NCI-H774 (cell line): Measurements from ENCODE around the gene ATP11B.
"Not testable (repeated sequence)": the region's sequence is repeated elsewhere in the genome, so short reads cannot be mapped to it uniquely, and the experiment has no call there.

Source experiments
- DNase-seq: peaks from one replicate; lab custom pipeline; 2025; lab: John Stamatoyannopoulos, UW

Gene ATP11B

DNA sequence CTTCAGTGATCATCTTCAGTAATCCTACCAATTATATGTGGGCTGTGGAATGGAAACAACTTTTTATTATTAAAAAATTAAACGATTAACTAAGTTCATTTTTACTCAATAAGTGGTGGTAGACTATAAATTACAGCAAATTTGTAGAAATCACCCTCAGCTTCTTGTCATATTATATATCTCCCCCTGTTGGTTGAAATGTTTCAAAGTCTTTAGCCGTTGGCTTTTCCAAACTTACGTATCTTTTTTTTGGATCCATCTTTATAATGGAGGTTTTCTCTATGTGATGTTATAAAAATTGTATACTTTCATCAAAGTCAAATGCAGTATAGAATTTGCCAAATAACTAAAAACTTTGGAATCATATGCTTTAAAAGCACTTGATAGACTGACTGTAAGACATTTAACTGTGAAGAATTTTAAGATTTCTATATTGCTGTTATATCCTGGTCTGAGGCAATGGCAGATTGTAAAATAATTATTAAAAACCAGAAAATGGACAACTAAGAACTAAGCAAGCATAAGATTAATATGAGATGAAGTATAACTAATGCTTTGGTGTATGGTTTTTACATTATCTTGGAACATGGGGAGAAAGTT is 44.7 kb downstream of the ATP11B start:
- no peak for DNase-seq

DNA sequence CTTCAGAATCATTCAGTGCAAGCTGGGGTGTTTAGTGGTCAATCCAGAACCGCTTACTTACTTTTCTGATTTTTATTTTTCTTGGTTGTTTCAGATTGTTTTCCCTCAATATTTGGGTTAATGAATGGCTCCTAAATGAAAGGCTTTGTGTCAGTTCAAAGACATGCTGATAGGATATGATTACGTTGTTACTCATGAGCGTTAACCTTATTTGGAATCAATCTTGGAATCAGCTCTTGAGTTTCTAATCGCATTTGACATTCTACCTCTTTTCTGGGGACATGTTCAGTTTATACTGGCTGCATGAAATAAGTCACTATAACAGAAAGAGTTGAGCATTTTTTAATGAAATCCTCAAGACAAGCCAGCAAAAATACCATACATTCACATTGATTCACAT is 50.2 kb downstream of the ATP11B start:
- no peak for DNase-seq

DNA sequence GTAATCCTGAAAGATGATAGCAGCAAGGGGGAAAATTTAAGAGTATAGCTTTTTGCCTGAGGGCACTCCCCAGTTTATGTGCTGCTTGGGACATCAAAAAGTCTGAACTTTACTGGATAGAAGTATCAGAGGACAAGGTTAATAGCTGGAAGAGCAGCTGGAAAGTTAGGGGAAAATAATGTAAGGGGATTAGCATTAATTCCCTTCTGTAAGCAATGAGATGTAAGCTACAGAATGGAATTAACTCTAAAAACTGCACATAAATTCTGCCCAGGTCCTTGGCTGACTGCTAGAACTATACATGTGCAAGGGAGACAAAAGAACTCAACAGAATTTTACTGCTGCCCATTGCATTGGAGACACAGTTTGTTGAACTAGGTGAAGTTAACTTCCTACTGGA is 55.6 kb downstream of the ATP11B start:
- DNase-seq = no peak

DNA sequence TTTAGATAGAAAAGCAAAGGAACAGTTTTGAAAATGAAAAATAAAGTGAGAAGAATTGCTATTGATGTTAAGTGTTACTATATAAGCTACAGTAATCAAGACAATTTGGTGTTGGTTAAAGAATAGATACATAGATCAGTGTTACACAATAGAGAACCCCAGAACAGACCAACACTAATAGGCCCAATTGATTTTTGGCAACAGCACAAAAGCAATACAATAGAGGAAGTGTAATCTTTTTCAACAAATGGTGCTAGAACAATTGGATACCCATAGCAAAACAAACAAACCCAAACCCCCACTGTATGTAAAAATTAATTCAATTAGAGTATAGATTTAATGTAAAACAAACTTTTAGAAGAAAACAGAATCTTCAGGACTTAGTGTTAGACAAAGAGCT is 61.8 kb downstream of the ATP11B start:
- DNase-seq = no peak

DNA sequence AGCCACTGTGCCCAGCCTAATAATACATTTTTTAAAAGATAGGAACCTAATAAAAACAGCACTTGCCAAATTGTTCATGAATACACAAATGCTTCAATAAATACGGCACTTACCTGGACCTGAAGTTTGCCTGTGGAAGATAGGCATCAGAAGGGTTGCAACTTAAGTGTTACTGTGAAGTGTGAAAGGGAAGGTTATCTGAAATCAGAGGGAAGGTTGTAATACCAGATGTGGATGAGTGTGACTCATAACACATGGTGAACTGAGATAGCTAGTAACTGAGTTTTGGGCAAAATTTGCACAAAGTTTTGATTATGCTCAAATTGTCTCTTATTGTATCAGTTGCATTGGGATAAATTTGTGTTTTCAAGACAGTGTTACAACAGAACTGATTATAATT is 68.0 kb downstream of the ATP11B start:
- no peak for DNase-seq

DNA sequence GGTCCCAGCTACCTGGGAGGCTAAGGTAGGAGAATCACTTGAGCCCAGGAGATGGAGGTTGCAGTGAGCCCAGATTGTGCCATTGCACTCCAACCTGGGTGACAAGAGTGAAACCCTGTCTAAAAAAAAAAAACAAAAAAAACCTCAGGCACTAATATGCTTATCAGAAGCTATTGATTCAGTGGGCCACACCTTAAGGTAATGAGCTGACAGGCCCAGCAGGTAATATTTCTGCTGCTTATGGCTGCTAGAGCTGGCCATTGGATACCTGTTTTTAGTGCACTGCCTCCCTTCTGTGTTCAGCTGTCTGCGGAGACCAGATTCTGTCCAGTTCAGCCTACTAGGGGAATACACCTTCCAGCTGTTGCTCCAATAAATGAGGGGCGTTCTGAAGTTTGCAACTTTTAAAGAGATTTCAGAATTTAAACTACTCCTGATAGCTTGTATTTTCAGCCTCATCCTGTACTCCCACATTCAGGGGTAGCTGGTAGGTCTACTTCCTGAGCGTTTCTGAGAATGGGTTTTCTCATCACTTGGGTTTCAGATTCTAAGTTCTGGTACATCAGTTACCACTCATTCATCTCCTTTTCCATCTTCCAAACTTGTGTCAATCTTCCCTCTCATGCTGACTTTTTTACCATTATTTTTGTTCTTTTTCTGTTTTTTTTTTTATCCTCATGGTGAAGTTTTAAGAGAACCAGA is 69.0 kb downstream of the ATP11B start:
- DNase-seq = no peak

DNA sequence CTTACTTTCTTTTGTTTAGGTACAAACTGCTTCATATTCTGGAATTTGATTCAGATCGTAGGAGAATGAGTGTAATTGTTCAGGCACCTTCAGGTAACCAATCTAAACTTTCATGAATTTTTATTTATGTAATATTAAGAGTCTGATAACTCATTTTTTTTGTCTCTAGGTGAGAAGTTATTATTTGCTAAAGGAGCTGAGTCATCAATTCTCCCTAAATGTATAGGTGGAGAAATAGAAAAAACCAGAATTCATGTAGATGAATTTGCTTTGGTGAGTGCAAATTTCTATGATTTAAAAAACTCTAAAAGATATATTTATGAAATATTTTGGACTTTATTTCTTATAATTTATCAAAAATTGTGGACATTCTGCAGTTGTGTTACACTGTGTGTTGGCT is 75.8 kb downstream of the ATP11B start:
- no peak for DNase-seq

DNA sequence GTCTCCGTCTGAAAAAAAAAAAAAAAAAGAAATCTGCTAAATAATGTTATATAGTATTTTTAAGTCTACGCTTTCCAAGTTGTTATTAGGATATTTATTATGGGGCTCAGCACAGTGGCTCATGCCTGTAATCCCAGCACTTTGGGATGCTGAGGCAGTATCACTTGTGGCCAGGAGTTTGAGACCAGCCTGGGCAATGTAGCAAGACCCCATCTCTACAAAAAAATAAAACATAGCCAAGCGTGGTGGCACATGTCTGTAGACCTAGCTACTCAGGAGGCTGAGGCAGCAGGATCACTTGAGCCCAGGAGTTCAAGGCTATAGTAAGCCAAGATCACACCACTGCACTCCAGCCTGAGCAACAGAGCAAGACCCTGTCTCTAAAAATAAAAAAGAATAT is 77.6 kb downstream of the ATP11B start:
- DNase-seq = not testable (repeated sequence)

DNA sequence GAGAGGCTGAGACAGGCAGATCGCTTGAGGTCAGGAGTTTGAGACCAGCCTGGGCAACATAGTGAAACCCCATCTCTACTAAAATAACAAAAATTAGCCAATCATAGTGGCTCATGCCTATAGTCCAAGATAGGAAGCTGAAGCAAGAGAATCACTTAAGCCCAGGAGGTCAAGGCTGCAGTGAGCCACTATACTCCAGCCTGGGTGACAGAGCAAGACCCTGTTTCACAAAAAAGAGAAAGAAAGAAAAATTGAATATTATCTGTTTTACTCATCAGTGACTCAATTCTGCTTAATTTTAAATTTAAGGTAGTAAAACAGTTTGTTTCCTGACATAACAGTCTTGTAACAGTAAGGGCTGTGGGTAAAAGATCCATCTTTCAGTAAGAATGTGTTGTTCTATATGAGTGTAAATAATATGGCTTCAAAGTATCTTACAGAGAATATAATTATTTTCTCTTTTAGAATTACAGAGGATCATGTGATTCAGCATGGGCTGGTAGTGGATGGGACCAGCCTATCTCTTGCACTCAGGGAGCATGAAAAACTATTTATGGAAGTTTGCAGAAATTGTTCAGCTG is 85.8 kb downstream of the ATP11B start:
- DNase-seq = no peak

DNA sequence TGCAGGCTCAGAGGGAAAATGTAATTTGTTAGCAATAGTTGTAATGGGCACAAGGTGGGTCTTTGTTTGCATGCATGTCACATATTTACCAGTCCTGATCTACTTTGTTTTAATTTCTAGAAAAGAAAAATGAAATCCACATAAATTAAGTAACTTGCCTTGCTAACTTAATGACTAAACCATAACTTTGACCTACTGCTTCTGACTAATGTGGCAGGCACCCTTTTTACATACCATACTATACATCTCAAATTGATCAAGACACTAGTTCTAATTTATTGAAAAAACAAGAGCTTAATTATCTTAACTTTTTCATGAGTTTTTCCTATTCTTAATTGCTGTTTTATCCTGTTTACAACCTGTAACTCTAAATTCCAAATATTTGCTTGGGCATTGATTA is 93.2 kb downstream of the ATP11B start:
- no peak for DNase-seq

DNA sequence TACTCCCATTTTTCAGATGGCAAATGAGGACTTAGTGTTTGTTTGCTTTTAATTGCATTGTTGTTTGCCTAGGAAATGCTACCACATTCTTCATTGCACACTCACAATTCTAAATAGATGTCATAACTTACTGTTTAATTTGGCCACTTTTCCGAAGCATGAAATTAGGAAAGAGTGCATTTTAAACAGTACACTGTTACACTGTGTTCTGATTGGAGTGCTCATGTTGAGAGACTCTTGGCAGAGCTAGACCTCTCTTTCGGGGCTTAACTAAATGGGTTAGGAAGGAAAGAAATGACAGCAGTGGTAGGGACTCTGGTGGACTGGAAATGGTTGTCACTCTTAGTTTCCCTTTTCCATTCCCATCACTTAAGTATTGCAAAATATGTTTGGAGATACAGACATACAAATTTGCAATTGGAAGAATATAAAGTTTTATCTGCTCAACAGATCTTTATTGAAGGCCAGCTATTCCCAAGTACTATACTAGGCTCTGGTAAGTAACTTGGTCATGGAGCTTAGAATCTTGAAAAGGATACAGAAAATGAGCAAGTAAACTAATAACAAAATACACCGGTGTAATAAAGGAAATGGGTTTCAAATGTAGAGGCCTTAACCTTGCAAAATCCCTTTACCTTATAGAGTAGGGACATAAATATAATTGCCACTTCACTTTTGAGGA is 96.8 kb downstream of the ATP11B start:
- DNase-seq = no peak

DNA sequence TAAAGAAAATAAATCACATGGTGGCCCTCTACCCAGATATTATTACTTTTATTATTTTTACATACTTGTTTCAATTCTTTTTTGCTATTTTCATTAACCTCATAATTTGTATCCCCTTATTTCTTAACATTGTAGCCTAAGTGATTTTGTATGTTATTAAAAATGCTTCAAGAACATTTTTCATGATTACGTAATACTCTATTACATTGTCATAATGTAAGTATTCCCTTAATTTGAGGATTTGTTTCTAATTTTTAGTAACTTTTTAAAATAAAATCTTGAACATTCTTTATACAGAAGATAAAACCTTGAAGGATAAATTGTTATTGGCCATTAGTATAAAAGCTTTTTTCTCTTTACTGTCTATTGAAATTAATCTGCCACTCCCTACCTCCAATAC is 98.1 kb downstream of the ATP11B start:
- DNase-seq = no peak

DNA sequence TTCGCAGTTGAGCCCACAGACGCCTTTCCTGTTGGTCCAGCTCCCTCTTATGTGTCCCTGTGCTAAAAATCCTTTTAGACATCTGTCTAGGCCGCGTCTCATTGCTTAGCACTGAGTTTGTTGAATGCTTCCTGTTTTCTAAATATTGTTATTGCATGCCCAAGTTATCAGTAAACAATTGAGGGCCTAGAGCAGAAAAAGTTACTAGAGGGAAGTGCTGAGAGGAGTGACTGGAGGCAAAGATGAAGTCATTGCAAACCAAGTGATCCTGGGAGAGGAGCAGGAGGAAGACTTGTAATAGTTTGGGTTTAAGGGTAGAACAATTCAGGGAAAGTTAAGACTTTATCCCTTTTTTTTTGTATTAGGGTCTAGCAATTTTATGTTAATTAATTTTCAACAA is 98.9 kb downstream of the ATP11B start:
- no peak for DNase-seq

DNA sequence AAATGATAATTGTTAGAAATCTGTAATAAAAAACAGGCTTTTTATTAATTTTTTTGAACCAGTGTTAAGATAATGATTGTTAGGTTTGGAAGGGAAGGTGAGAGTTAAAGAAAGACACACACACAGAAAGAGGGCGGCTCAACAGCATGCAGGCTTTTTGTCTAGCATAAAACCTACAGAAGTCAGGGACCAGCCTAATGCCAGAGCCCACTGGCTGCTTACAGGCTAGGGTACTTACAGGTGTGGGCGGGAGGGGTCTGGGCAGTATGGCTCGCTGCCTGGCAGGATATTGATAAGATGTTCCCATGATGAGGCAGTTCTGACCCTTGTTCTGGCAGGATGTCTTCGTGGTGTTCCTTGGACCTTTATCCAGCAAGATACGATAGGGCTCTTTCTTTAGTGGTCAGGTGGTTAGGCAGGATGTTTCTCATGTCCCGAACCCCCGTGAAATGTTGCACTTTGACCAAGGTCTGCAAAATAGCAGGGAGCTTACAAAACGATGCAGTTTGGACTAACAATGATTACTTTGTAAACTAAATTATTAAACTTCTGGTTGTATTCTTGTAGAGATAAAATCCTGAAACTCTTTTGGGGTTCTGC is 102.3 kb downstream of the ATP11B start:
- DNase-seq = no peak

DNA sequence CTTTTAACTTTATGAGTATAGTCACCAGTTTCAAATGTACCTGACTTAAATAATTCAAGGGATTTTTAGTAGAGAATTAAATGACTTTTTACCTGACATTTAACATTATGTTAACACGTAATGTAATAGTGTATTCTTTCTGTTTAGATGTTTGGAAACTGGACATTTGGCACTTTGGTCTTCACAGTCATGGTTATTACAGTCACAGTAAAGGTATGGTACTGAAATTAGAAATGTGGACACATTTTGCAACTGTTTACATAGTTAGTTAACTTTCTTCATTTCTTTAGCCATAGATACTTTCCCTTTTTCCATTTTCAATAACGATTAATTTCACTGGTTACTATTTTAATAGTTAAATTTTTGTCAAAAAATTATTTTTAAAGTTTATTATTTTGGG is 103.2 kb downstream of the ATP11B start:
- DNase-seq = no peak

DNA sequence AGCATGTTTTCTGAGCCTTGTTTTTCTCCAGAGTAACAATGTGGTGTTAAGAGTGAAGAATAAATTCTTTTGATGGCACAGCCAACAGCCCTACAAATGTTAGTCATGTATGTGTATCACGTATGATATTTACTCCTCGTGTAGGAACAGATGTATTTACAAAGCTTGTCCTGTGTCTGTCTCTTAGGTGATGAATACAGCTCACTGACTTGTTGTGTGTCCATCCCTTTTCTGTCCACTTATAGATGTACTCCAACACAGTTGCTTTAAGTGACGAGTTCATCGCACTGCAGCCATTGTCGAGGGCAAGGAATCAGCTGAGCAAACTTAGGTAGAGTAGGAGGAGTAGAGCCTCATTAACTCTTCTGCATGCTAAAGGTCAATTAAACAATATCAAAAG is 108.9 kb downstream of the ATP11B start:
- DNase-seq = peak; percentile 30

DNA sequence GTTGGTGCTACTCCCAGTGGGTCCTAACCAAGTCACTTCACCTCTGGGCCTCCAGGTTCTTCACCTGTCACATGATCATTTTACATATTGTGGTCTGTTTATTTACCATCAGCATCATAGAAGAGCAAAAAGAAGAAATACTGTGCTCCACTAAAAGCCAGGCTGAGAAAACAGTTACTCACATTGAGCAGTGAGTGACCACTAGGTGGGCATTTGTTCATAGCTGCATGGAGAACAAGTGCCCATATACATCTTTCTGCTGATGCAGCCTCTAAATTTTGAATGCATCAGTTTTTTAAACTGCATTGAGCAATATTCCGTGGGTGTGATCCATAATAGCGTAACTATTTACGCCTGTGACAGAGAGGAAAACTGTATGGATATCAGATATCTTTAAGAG is 110.9 kb downstream of the ATP11B start:
- no peak for DNase-seq

DNA sequence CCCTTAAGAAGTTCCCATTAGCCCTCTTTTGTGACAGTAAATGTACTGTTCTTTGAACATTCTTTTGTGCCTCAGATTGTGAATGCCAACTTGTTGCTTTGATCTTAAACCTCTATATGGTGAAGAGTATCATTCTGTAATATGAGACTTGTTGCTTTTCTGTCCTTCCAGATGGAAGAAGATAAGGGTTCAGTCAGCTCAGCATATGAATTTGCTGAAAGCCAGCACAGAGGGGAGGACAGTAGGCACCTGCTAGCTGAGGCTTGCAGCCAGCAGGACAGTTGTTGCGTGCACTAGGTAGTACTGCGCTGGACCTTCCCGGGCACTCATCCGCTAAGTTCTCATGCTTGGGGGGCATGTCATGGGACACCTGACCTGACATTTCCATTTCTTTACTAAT is 112.3 kb downstream of the ATP11B start:
- no peak for DNase-seq

DNA sequence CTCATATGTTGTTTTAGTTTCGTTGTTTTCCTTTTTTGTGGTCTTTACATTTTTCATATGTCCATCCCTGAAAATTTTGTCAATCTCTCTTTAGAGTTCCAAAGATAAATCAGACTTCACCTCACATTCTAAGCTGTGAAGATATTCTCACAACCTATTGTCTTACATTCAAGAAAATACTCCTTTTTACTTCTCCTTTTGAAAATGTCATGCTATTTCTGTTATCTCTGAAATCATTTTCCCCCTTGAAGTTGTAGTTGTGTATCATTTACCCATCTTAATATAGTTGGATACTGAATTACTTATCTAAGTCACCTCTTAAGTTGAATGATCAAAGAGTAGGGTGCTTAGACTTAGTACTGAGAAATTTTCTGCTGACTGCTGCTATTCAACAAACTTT is 112.7 kb downstream of the ATP11B start:
- no peak for DNase-seq

DNA sequence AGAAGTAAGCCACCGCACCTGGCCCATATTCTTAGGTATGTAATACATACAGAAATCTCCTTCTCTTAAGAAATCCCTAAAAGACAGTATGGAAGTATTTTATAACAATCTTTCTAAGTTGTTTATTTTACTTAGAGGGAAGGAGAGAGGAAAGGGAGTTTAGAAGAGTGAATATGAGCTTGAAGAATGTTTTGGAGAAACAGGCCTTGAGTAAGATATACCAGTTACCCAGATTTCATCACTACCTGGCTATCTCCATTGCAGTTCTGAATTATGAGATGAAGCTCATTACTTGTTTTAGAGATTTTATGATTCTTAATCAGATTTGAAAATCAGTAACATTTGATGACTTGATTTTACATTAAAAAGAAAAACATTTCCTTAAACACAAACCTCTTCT is 115.2 kb downstream of the ATP11B start:
- no peak for DNase-seq

DNA sequence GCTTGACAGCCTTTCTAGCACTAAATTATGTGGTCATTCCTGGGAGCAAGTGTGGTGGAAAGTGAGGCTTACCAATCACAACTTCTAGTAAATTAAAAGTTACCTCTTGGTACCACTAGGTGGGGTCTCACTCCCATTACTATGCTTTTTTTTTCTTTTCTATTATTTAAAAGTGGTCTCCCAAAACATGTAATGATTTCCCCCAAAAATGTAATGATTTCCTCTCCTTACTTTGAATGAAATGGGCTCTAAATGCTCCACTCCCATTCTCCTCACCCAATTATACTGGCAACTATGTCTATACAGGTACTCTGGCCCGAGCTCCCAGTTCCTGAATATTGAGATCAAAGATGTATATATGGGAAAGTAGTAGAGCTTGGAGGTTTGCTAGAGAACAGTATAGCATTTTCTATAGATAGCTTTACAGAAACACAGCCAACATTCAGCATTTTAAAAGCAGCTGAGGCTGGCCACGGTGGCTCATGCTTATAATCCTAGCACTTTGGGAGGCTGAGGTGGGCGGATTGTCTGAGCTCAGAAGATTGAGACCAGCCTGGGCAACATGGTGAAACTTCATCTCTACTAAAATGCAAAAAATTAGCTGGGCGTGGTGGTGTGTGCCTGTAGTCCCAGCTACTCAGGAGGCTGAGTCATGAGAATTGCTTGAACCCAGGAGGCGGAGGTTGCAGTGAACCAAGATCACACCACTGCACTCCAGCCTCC is 116.2 kb downstream of the ATP11B start:
- no peak for DNase-seq
